ENCODE data around the gene MYF5. TPM values are rescaled to one million over a fixed set of nuclear protein-coding genes. Genes with fewer than 3 reads are reported as not detected.

Gene MYF5
- total and polyA plus RNA-seq, 9 of the 15 experiments (the other 6 are each of a cell fraction or from before 2014, with no cell fraction given): not detected

DNA sequence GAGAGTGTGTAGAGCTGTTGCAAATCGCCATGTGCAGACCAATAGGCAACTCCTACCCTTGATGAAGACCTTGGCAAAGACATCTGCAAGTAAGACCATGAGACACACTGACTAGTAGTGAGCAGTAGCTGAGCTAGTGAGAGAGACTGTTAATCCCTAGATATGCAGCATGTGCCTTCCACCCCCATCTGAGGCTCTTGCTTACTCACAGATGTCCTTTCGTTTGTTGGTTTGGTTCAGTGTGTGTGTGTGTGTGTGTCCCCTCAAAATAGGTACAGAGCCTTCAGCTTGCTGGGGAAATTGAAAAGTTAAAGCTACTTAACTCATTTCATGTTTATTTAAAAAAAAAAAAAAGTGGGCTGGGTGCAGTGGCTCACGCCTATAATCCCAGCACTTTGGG lies 37.6 kb downstream of the MYF5 start:
- ChIA-PET CTCF (ENCODE audit: low intra/inter-chr PET ratio) (no interaction called here), POLR2A (no interaction called here)
- Histone ChIP-seq H3K27ac (ENCODE audit: extremely low read depth, low read depth, low read length) (no peak overlapping the region), H3K27me3 (ENCODE audit: control insufficient read depth in 2 of 2, insufficient read depth in 2 of 2, low read length in 2 of 2) (no peaks in the 10 kb centered on the region), H3K4me2 (ENCODE audit: insufficient read depth, low read length) (no peak overlapping the region), H3K9ac (ENCODE audit: insufficient read depth in 1 of 2, low read depth in 2 of 2, low read length in 2 of 2) (no peak overlapping the region), H3K9me3 (replicated peaks; ENCODE audit: control insufficient read depth, insufficient read depth, low read depth, low read length) (no peaks in the 10 kb centered on the region; the same call in 1 of the 2 replicates), H3K4me1 (replicated peaks in 1 of 2; ENCODE audit: control insufficient read depth in 2 of 2, insufficient read depth in 2 of 2, low read length in 2 of 2) (no peaks in the 10 kb centered on the region), H3K9me1 (ENCODE audit: control insufficient read depth, insufficient read depth, low read length) (no peaks in the 10 kb centered on the region), H4K20me1 (replicated peaks; ENCODE audit: control insufficient read depth, insufficient read depth, low read length) (no peaks in the 10 kb centered on the region), H2AFZ (ENCODE audit: low read depth, low read length) (no peak overlapping the region), H3K79me2 (ENCODE audit: control insufficient read depth, insufficient read depth, low read length) (no peaks in the 10 kb centered on the region), H3K4me3 (no peak overlapping the region), H3K36me3 (ENCODE audit: control insufficient read depth, insufficient read depth, low read length) (no peaks in the 10 kb centered on the region)
- TF ChIP-seq DMBX1 (CRISPR knock-in tag; IDR thresholded peaks at IDR 0.05; ENCODE audit: borderline replicate concordance) (no peak), ZNF232 (CRISPR knock-in tag; IDR thresholded peaks at IDR 0.05) (no peak), ZNF507 (tag; conservative IDR thresholded peaks at IDR 0.05) (no peak), SLC30A9 (CRISPR knock-in tag; IDR thresholded peaks at IDR 0.05) (no peak)
- TF ChIP-seq, protein P1, sequence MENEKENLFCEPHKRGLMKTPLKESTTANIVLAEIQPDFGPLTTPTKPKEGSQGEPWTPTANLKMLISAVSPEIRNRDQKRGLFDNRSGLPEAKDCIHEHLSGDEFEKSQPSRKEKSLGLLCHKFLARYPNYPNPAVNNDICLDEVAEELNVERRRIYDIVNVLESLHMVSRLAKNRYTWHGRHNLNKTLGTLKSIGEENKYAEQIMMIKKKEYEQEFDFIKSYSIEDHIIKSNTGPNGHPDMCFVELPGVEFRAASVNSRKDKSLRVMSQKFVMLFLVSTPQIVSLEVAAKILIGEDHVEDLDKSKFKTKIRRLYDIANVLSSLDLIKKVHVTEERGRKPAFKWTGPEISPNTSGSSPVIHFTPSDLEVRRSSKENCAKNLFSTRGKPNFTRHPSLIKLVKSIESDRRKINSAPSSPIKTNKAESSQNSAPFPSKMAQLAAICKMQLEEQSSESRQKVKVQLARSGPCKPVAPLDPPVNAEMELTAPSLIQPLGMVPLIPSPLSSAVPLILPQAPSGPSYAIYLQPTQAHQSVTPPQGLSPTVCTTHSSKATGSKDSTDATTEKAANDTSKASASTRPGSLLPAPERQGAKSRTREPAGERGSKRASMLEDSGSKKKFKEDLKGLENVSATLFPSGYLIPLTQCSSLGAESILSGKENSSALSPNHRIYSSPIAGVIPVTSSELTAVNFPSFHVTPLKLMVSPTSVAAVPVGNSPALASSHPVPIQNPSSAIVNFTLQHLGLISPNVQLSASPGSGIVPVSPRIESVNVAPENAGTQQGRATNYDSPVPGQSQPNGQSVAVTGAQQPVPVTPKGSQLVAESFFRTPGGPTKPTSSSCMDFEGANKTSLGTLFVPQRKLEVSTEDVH (IDR thresholded peaks at IDR 0.05; ENCODE audit: low read depth, partially characterized antibody): no peak
- no TSS peak for BruUV-seq (replicated peaks)
- FAIRE-seq (no peak), ATAC-seq (no peak), DNase-seq (ENCODE audit: extremely low read depth in 1 of 4, low spot score in 3 of 4) (no peak)
- intact Hi-C loops (cut with micrococcal nuclease): no loop called here
- 0% methylated on average over 3 of the region's 3 CpGs for WGBS (ENCODE audit: insufficient coverage, low coverage, missing lambda C conversion rate)
- in situ Hi-C loops (cut with MboI): no loop called here

Measured in K562 (cell line).